ENCODE measurements around the gene MAFG.
"Not testable (repeated sequence)": the region's sequence is repeated elsewhere in the genome, so short reads cannot be mapped to it uniquely, and the experiment has no call there.

The MAFG gene

GRCh38 chr17:81958633-81959342 lies 31.3 kb upstream of the MAFG start:
- DNase-seq (ENCODE audit: low read depth): no peak

DNA sequence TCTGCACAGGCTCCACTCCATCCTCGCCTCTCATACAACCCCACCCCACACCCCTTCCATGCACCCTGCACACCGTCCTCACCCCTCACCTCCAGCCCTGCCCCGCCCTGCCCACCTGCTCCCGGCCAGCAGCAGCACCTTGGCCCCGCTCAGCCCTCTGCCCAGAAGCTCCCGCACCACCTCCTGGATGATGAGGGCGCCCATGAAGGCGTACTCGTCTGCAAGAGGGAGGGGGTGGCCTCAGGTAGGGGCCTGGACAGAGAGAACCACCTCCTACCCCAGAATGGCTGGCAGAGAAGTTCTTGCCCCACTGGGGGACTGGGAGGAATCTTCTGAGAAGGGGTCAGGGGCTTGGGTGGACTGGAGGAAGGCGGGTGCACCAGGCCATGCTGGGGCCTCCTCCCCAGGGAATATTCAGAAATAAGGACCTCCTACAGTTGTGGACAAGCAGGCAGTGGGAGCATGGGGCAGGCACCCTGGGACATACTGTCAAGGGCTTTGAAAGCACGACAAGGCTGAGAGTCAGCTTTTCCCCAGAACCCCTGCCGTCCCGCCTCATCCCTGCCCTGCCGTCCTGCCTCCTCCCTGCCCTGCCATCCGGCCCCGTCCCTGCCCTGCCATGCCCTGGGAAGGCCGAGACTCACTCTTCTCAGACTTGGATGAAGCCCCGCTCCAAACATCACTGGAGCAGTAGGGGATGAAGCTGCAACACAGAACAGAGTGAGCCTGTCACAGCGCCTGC lies 30.3 kb upstream of the MAFG start:
- no peak for DNase-seq (ENCODE audit: low read depth)

DNA sequence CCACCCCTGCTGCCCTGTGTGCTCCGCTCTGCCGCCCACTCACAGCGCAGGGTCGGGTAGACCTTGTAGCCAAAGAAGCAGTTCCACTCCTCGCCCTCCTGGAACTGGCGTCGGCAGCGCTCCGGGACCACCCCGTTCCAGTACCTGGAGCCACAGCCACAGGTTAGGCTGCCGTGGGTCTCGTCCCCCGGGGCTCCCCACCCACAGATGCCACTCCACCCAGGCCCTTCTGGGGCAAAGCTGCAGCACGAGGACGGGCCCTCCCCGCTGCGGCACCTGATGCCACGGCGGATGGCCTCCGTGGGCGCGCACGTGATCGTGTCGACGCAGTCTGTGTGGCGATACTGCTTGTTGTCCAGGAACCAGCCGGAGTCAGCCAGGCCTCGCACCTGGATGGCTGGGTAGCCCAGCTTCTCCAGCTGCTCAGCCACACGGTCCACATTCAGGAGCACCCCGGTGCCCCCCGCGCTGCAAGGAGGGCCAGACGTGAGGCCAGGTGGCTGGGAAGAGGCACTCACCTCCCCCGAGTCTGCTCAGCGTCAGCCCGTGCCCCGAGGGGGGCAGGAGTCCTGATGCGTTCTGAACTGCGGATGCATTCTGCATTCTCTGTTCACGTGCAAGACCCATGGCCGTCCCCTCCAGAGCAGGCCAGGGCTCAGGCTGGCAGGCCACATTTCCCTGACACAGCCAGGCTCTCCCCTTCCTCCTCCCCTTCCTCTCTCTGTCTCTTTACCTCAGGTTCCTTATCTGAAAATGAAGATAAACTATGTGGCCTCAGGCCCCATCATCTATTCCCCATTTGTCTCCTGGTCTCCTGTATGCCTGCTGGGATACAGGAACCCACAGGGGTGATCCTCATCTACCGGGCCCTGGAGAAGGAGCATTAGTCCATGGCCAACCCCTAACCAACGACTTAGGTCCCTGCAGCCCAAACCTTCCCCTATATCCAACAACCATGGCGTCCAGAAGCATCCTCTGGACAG lies 29.4 kb upstream of the MAFG start:
- no peak for DNase-seq (ENCODE audit: low read depth)

- no peak for DNase-seq (ENCODE audit: low read depth)
These were observed 28.4 kb upstream of the MAFG start for GRCh38 chr17:81955756-81956544.

- no peak for DNase-seq (ENCODE audit: low read depth)
These were observed 27.6 kb upstream of the MAFG start for GRCh38 chr17:81955058-81955681.

DNA sequence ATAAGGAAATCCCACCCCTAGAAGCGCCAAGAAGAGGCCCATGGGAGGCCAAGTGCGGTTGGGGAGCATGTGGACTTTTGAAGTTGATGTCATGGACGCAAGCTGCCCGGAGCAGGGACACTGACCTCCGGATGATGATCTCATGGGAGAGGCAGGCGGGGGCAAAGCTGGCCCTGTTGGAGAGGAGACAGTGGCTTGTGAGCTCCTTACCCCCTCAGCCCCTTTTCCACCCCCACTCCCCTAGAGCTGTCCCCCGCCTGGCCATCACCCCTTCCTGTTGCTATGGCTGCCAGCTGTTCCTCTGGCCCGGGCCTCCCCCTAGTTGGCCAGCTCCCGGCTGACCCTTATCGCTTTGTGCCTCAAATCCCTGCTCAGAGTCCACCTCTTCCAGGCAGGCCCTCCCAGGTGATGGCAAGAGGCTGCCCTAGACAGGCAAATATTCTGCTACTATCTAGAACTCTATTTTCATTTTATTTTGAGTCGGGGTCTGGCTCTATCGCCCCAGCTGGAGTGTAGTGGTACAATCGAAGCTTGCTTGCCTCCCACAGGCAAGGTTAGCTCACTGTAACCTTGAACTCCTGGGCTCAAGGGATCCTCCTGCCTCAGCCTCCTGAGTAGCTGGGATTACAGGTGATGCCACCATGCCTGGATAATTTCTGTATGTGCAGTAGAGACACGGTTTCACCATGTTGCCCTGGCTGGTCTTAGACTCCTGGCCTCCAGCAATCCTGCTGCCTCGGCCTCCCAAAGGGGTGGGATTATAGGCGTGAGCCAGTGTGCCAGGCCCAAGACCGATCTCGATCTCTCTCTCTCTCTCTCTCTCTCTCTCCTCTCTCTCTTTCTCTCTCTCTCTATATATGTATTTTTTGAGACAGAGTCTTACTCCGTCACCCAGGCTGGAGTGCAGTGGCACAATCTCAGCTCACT lies 26.9 kb upstream of the MAFG start:
- DNase-seq (ENCODE audit: low read depth): no peak

GRCh38 chr17:81953443-81953842 lies 25.9 kb upstream of the MAFG start:
- DNase-seq (ENCODE audit: low read depth): not testable (repeated sequence)

GRCh38 chr17:81952792-81953228 lies 25.3 kb upstream of the MAFG start:
- no peak for DNase-seq (ENCODE audit: low read depth)

DNA sequence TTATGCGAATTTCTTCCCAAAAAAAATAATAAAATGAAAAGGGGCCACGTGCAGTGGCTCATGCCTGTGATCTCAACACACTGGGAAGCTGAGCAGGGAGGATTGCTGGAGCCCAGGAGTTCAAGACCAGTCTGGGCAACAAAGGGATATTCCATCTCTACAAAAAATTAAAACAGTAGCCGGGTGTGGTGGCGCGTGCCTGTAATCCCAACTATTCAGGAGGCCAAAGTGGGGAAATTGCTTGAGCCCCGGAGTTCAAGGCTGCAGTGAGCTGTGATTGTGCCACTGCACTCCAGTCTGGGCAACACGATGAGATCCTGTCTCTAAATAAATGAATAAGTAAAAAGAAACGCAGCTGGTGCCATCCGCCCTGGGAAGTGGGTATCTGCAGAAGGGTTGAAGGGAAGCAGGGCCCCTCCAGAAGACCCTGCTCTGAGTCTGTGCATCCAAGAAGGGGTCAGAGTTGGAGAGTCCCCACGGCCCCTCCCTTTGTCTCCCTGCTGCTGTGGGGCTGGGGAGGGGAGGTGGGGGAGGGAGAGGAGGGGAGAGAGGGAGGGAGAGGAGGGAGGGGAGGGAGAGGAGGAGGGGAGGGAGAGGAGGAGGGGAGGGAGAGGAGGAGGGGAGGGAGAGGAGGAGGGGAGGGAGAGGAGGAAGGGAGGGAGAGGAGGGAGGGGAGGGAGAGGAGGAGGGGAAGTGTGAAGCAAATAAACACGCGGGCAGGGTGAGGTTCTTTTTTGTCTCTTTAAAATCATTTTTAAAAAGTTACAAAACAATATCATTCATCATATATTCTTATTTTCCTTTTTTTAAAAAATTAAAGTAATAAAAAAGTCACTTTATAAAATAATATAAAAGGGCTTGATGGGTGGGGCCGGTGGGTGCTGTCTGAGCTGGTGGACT lies 24.5 kb upstream of the MAFG start:
- no peak for DNase-seq (ENCODE audit: low read depth)

DNA sequence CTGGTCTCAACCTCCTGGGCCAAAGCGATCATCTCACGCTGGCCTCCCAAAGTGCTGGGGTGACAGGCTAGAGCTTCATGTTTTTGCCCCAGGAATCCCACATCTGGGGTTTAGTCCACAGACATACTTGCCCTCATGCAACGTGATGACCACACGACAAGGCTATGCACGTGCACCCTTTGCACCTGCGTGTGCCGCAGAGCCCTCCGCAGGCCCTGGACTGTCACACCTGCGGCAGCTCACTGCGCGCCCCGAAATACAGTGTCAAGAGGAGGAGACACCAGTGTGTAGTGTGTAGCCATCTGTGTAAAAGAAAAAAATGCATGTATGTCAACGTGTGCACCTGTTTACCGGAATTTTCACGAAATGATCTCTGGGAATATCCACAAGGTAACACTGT lies 23.0 kb upstream of the MAFG start:
- no peak for DNase-seq (ENCODE audit: low read depth)

DNA sequence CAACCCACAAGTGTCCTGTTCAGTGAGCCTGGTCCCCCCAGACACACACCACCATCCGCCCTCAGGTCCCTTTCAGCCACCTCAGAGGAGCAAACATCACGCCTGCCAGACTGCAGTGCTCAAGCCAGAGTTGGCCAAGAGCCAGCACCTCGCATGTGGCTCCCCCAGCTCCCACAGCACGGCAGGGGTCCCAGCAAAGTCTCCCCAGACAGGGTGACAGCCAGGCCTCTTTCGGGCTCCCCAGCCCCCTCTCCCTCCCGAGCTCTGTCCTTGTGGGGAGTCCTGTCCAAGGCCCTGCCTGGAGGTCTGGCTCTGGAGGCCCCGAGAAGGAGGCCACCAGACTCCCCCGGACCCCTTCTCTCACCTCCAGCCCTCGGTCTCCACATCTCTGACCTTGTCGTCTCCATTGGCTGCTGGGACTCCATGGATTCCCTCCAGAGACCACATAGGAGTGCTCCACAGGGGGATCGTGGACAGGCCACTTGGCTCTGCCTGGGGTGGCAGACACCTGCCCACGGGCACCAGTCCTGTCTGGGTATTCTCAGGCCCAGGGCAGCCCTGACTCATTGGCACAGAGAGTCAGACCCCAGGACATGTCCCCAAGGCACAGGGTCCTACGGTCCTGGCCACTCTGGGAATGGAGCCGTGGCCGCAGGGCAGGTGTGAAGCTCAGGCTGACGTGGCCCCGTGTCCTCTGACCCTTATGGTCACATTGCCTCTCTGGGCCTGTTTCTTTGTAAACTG lies 21.3 kb upstream of the MAFG start:
- no peak for DNase-seq (ENCODE audit: low read depth)

DNA sequence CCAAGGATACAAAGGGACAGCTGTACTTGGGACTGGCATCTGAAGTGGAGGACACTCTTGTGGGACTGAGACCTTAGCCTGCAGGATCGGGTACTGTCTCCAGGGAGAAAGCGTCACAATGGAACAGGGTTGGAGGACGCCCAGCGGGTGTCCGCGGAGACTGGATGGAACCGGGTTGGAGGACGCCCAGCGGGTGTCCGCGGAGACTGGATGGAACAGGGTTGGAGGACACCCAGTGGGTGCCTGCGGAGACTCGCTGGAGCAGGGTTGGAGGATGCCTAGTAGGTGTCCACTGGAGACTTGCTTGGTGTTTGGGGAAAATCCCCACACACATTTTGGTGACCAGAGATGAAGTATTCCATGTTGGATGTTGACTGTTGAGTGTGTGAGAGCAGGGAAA lies 19.7 kb upstream of the MAFG start, which contains the start of gene MYADML2:
TSS of gene MYADML2 (minus strand) at position 45 of the 400 bp plus-strand sequence. CDS start 5,492 bp downstream, outside the sequence.
- DNase-seq (ENCODE audit: low read depth): no peak

- DNase-seq (ENCODE audit: low read depth): no peak
These were observed 17.3 kb upstream of the MAFG start for GRCh38 chr17:81944858-81945257.

- no peak for DNase-seq (ENCODE audit: low read depth)
These were observed 14.6 kb upstream of the MAFG start for GRCh38 chr17:81942167-81942553.

GRCh38 chr17:81941484-81942166 lies 14.1 kb upstream of the MAFG start:
- DNase-seq (ENCODE audit: low read depth): no peak

GRCh38 chr17:81940538-81941483 lies 13.3 kb upstream of the MAFG start:
- DNase-seq (ENCODE audit: low read depth): no peak
